ENCODE results near the gene HARS1.
"Not testable (repeated sequence)": the region's sequence is repeated elsewhere in the genome, so short reads cannot be mapped to it uniquely, and the experiment has no call there.

DNA sequence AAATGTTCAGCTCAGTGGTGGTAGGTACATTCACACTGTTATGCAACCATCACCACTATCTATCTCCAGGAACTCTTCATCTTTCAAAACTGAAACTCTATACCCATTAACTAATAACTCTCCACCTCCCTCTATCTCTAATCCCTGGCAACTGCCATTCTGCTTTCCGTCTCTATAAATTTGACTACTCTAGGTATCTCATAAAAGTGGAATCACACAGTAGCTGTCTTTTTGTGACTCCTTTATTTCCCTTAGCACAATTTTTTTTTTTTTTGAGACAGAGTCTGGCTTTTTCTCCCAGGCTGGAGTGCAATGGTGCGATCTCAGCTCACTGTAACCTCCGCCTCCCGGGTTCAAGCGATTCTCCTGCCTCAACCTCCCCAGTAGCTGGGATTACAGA, 30.2 kb upstream of the HARS1 start:
- TF ChIP-seq, protein P1, sequence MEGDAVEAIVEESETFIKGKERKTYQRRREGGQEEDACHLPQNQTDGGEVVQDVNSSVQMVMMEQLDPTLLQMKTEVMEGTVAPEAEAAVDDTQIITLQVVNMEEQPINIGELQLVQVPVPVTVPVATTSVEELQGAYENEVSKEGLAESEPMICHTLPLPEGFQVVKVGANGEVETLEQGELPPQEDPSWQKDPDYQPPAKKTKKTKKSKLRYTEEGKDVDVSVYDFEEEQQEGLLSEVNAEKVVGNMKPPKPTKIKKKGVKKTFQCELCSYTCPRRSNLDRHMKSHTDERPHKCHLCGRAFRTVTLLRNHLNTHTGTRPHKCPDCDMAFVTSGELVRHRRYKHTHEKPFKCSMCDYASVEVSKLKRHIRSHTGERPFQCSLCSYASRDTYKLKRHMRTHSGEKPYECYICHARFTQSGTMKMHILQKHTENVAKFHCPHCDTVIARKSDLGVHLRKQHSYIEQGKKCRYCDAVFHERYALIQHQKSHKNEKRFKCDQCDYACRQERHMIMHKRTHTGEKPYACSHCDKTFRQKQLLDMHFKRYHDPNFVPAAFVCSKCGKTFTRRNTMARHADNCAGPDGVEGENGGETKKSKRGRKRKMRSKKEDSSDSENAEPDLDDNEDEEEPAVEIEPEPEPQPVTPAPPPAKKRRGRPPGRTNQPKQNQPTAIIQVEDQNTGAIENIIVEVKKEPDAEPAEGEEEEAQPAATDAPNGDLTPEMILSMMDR (IDR thresholded peaks at IDR 0.05; ENCODE audit: low read depth, low read length) = not testable (repeated sequence)
- not testable (repeated sequence) for TF ChIP-seq EZH2phosphoT487 (IDR thresholded peaks at IDR 0.05; ENCODE audit: low read depth)
